ENCODE results near the gene PPIF.

GRCh38 chr10:79360499-79361342, 13.5 kb downstream of the PPIF start:
- TF ChIP-seq CTCF (IDR thresholded peaks at IDR 0.05; ENCODE audit: low read depth, low read length, poor library complexity, severe bottlenecking) = no peak
- TF ChIP-seq EZH2phosphoT487 (IDR thresholded peaks at IDR 0.05; ENCODE audit: borderline replicate concordance, low read length) = no peak
